HepG2 (cell line): ENCODE measurements around the gene TPST1. TPM values are rescaled to one million over a fixed set of nuclear protein-coding genes. Genes with fewer than 3 reads are reported as not detected.
A peak's percentile ranks its signal among the peaks of the same experiment; 100 is the strongest.

Source experiments
- ARHGAP35 ChIP-seq: sonication (generic); formaldehyde crosslinking; IDR thresholded peaks from 2 replicates; pipeline ENCODE4 v1.9.0; 2022; ENCODE audit warnings: mild to moderate bottlenecking, inconsistent platforms, moderate library complexity, missing genetic modification reagents, borderline replicate concordance
- CERS6 ChIP-seq: sonication (generic); formaldehyde crosslinking; IDR thresholded peaks from 2 replicates; pipeline ENCODE4 v1.5.0; 2020; ENCODE audit warnings: missing genetic modification reagents
- GATAD2A ChIP-seq: IDR thresholded peaks from 2 replicates; pipeline ENCODE4 v1.6.1; 2016
- MLXIP ChIP-seq: sonication (generic); formaldehyde crosslinking; IDR thresholded peaks from 2 replicates; pipeline ENCODE4 v1.9.0; 2021; ENCODE audit warnings: missing genetic modification reagents, borderline replicate concordance
- NFIB ChIP-seq: sonication (generic); formaldehyde crosslinking; IDR thresholded peaks from 2 replicates; pipeline ENCODE4 v1.9.0; 2021; ENCODE audit warnings: missing genetic modification reagents, mild to moderate bottlenecking, borderline replicate concordance
- PHF21A ChIP-seq: sonication (generic); formaldehyde crosslinking; IDR thresholded peaks from 2 replicates; pipeline ENCODE4 v1.5.0; 2020; ENCODE audit warnings: mild to moderate bottlenecking, missing genetic modification reagents
- STAT5B ChIP-seq: sonication (generic); formaldehyde crosslinking; IDR thresholded peaks from 2 replicates; pipeline ENCODE4 v1.4.0; 2020; ENCODE audit warnings: missing genetic modification reagents
- ZFP36L1 ChIP-seq: sonication (generic); formaldehyde crosslinking; IDR thresholded peaks from 2 replicates; pipeline ENCODE4 v1.8.0; 2022; ENCODE audit warnings: mild to moderate bottlenecking, missing genetic modification reagents, moderate library complexity
- ZNF3 ChIP-seq: IDR thresholded peaks from 2 replicates; pipeline ENCODE4 v1.7.0; 2017; ENCODE audit warnings: inconsistent platforms
- ZSCAN29 ChIP-seq: sonication (generic); formaldehyde crosslinking; conservative IDR thresholded peaks from 2 replicates; pipeline ENCODE4 v1.4.0; 2020; ENCODE audit warnings: mild to moderate bottlenecking, missing genetic modification reagents
- polyA plus RNA-seq, 8 experiments: library from polyadenylated mRNA; depleted of rRNA in 3 of 8; stranded (reverse) in 7 of 8; unstranded in 1 of 8; fragments of >200 nt; fragmentation: Illumina TruSeq in 4 of 8; extraction: Trizol in 4 of 8; gene quantifications; 2 replicates each; pipeline versions ENCODE4 v1.2.1 to v1.2.3, GENCODE V29; 2011 to 2016; ENCODE audit warnings: low read depth in 4 of 8, missing spikeins in 1 of 8, mixed read lengths in 1 of 8; ENCODE audit not compliant: insufficient read depth in 1 of 8
- total RNA-seq, 5 experiments: library from RNA; depleted of rRNA; stranded (reverse); fragments of >200 nt; fragmentation: Illumina TruSeq; extraction: Trizol; gene quantifications; 2 replicates each; pipeline ENCODE4 v1.2.3, GENCODE V29; 2016; ENCODE audit warnings: low read depth in 1 of 5
- TF ChIP-seq, protein P1 (sequence below): IDR thresholded peaks from 2 replicates; pipeline ENCODE4 v1.6.1; 2018; ENCODE audit warnings: missing genetic modification reagents, mild to moderate bottlenecking, missing compliant biosample characterization
- TF ChIP-seq, protein P2 (sequence below): sonication (generic); formaldehyde crosslinking; IDR thresholded peaks from one replicate; pipeline ENCODE4 v1.5.1; 2020; ENCODE audit warnings: mild to moderate bottlenecking, missing genetic modification reagents; ENCODE audit errors: not compliant biosample characterization
- TF ChIP-seq, protein P3 (sequence below): sonication (generic); formaldehyde crosslinking; IDR thresholded peaks from 2 replicates; pipeline ENCODE4 v1.4.0; 2020; ENCODE audit warnings: low read depth, mild to moderate bottlenecking, missing genetic modification reagents

TPST1 gene
- total and polyA plus RNA-seq, 2 of the 13 experiments (the other 11 are each of a cell fraction or from before 2014, with no cell fraction given) = 24.3 to 34.1 TPM

- peak; percentile 89 for TF ChIP-seq PHF21A (CRISPR knock-in tag)
- TF ChIP-seq NFIB (CRISPR knock-in tag) = no peak
- peak; percentile 47; the same call in 1 of the 2 replicates for TF ChIP-seq ZNF3 (CRISPR knock-in tag)
- TF ChIP-seq, protein P1, sequence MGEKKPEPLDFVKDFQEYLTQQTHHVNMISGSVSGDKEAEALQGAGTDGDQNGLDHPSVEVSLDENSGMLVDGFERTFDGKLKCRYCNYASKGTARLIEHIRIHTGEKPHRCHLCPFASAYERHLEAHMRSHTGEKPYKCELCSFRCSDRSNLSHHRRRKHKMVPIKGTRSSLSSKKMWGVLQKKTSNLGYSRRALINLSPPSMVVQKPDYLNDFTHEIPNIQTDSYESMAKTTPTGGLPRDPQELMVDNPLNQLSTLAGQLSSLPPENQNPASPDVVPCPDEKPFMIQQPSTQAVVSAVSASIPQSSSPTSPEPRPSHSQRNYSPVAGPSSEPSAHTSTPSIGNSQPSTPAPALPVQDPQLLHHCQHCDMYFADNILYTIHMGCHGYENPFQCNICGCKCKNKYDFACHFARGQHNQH (CRISPR knock-in tag) = peak; percentile 79
- TF ChIP-seq STAT5B (CRISPR knock-in tag) = 0 out of 2 replicates have a peak, but pooled peaks have one; percentile 28
- no peak for TF ChIP-seq CERS6 (CRISPR knock-in tag)
- TF ChIP-seq, protein P2, sequence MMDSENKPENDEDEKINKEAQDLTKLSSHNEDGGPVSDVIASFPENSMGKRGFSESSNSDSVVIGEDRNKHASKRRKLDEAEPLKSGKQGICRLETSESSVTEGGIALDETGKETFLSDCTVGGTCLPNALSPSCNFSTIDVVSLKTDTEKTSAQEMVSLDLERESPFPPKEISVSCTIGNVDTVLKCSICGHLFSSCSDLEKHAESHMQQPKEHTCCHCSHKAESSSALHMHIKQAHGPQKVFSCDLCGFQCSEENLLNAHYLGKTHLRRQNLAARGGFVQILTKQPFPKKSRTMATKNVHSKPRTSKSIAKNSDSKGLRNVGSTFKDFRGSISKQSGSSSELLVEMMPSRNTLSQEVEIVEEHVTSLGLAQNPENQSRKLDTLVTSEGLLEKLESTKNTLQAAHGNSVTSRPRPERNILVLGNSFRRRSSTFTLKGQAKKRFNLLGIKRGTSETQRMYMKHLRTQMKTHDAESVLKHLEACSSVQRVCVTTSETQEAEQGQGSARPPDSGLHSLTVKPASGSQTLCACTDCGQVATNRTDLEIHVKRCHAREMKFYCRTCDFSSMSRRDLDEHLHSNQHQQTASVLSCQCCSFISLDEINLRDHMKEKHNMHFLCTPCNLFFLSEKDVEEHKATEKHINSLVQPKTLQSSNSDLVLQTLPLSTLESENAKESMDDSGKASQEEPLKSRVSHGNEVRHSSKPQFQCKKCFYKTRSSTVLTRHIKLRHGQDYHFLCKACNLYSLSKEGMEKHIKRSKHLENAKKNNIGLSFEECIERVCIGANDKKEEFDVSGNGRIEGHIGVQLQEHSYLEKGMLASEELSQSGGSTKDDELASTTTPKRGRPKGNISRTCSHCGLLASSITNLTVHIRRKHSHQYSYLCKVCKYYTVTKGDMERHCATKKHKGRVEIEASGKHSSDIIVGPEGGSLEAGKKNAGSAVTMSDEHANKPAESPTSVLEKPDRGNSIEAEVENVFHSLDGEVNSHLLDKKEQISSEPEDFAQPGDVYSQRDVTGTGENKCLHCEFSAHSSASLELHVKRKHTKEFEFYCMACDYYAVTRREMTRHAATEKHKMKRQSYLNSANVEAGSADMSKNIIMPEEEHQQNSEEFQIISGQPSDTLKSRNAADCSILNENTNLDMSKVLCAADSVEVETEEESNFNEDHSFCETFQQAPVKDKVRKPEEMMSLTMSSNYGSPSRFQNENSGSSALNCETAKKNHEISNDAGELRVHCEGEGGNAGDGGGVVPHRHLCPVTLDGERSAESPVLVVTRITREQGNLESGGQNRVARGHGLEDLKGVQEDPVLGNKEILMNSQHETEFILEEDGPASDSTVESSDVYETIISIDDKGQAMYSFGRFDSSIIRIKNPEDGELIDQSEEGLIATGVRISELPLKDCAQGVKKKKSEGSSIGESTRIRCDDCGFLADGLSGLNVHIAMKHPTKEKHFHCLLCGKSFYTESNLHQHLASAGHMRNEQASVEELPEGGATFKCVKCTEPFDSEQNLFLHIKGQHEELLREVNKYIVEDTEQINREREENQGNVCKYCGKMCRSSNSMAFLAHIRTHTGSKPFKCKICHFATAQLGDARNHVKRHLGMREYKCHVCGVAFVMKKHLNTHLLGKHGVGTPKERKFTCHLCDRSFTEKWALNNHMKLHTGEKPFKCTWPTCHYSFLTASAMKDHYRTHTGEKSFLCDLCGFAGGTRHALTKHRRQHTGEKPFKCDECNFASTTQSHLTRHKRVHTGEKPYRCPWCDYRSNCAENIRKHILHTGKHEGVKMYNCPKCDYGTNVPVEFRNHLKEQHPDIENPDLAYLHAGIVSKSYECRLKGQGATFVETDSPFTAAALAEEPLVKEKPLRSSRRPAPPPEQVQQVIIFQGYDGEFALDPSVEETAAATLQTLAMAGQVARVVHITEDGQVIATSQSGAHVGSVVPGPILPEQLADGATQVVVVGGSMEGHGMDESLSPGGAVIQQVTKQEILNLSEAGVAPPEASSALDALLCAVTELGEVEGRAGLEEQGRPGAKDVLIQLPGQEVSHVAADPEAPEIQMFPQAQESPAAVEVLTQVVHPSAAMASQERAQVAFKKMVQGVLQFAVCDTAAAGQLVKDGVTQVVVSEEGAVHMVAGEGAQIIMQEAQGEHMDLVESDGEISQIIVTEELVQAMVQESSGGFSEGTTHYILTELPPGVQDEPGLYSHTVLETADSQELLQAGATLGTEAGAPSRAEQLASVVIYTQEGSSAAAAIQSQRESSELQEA (CRISPR knock-in tag) = no peak
- no peak for TF ChIP-seq ARHGAP35 (CRISPR knock-in tag)
- no peak for TF ChIP-seq MLXIP (CRISPR knock-in tag)
- TF ChIP-seq ZSCAN29 (CRISPR knock-in tag) = no peak
- TF ChIP-seq ZFP36L1 (CRISPR knock-in tag) = no peak
- TF ChIP-seq GATAD2A (CRISPR knock-in tag) = peak; percentile 33; the same call in 1 of the 2 replicates
- TF ChIP-seq, protein P3, sequence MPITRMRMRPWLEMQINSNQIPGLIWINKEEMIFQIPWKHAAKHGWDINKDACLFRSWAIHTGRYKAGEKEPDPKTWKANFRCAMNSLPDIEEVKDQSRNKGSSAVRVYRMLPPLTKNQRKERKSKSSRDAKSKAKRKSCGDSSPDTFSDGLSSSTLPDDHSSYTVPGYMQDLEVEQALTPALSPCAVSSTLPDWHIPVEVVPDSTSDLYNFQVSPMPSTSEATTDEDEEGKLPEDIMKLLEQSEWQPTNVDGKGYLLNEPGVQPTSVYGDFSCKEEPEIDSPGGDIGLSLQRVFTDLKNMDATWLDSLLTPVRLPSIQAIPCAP (CRISPR knock-in tag) = no peak
Measured at GRCh38 chr7:66204822-66205740, at the start of gene TPST1 (continued).
